H7 (cell line): ENCODE measurements around the gene GPR152. TPM values are rescaled to one million over a fixed set of nuclear protein-coding genes. Genes with fewer than 3 reads are reported as not detected.

Experiments
- DNase-seq: peaks from one replicate; pipeline ENCODE4 v3.0.0; 2012
- H3K27me3 ChIP-seq: 2 replicates; pipeline ENCODE4 v1.6.0; 2011; ENCODE audit warnings: mild to moderate bottlenecking, low read length; ENCODE audit not compliant: control insufficient read depth, insufficient read depth
- H3K36me3 ChIP-seq: replicated peaks from 2 replicates; pipeline ENCODE4 v1.5.1; 2011; ENCODE audit warnings: low read length; ENCODE audit not compliant: control insufficient read depth, insufficient read depth
- H3K4me3 ChIP-seq: 2 replicates; pipeline ENCODE4 v1.5.1; 2011; ENCODE audit warnings: low read depth, mild to moderate bottlenecking, control low read depth, low read length, moderate library complexity; ENCODE audit not compliant: insufficient read depth
- total RNA-seq: library from RNA; depleted of rRNA; stranded (reverse); fragments of >200 nt; shearing (Covaris generic); gene quantifications from 2 replicates; pipeline ENCODE4 v1.2.3, GENCODE V29; 2014

GPR152 gene
- total RNA-seq, 1 experiment from 2014 or later, result not detected

GRCh38 chr11:67441731-67442351, 10.7 kb downstream of the GPR152 start:
- no peak overlapping the region for H3K4me3 ChIP-seq
- no peaks in the 10 kb centered on the region for H3K27me3 ChIP-seq
- no peak for DNase-seq
- H3K36me3 ChIP-seq, result peaks cover 10% of the 10 kb centered on the region

- Histone ChIP-seq H3K4me3 (no peak overlapping the region), H3K36me3 (peaks cover 10% of the 10 kb centered on the region), H3K27me3 (no peaks in the 10 kb centered on the region)
- DNase-seq, result no peak
Observed at GRCh38 chr11:67441098-67441563, 11.4 kb downstream of the GPR152 start.

GRCh38 chr11:67440229-67441097, 12.1 kb downstream of the GPR152 start:
- no peak for DNase-seq
- peaks cover 11% of the 10 kb centered on the region for H3K36me3 ChIP-seq
- no peak overlapping the region for H3K4me3 ChIP-seq
- H3K27me3 ChIP-seq, result no peaks in the 10 kb centered on the region

GRCh38 chr11:67439321-67440228, 13.0 kb downstream of the GPR152 start:
- H3K4me3 ChIP-seq, result no peak overlapping the region
- H3K27me3 ChIP-seq, result no peaks in the 10 kb centered on the region
- peaks cover 11% of the 10 kb centered on the region for H3K36me3 ChIP-seq
- peak; percentile 84 for DNase-seq

- Histone ChIP-seq H3K36me3 (peaks cover 11% of the 10 kb centered on the region), H3K27me3 (no peaks in the 10 kb centered on the region), H3K4me3 (no peak overlapping the region)
- DNase-seq, result no peak
Observed at GRCh38 chr11:67438158-67438902, 14.2 kb downstream of the GPR152 start.

- Histone ChIP-seq H3K36me3 (peaks cover 11% of the 10 kb centered on the region), H3K27me3 (no peaks in the 10 kb centered on the region), H3K4me3 (no peak overlapping the region)
- DNase-seq, result no peak
Observed at GRCh38 chr11:67437809-67438157, 14.7 kb downstream of the GPR152 start.

GRCh38 chr11:67437082-67437808, 15.3 kb downstream of the GPR152 start, which contains the start of gene PTPRCAP:
TSS of gene PTPRCAP (minus strand) at chr11:67437682. CDS start at chr11:67437619, 63 bp downstream.
- peak; percentile 87 for DNase-seq
- Histone ChIP-seq H3K4me3 (no peak within 1 kb of the TSS), H3K27me3 (no peaks in the 10 kb centered on the region), H3K36me3 (peaks cover 14% of the 10 kb centered on the region)

- H3K27me3 ChIP-seq, result no peaks in the 10 kb centered on the region
- no peak overlapping the region for H3K4me3 ChIP-seq
- peak; percentile 94 for DNase-seq
- peaks cover 17% of the 10 kb centered on the region for H3K36me3 ChIP-seq
Observed at GRCh38 chr11:67436459-67437081, 16.0 kb downstream of the GPR152 start.

- DNase-seq, result no peak
- Histone ChIP-seq H3K27me3 (no peaks in the 10 kb centered on the region), H3K36me3 (peaks cover 13% of the 10 kb centered on the region), H3K4me3 (no peak overlapping the region)
Observed at GRCh38 chr11:67435727-67436458, 16.6 kb downstream of the GPR152 start.

GRCh38 chr11:67435031-67435726, 17.4 kb downstream of the GPR152 start:
- no peak for DNase-seq
- Histone ChIP-seq H3K36me3 (peaks cover 13% of the 10 kb centered on the region), H3K27me3 (no peaks in the 10 kb centered on the region), H3K4me3 (no peak overlapping the region)

GRCh38 chr11:67434395-67434881, 18.1 kb downstream of the GPR152 start:
- no peak for DNase-seq
- no peaks in the 10 kb centered on the region for H3K27me3 ChIP-seq
- H3K4me3 ChIP-seq, result no peak overlapping the region

More at GRCh38 chr11:67434395-67434881, 18.1 kb downstream of the GPR152 start:
- H3K36me3 ChIP-seq, result peaks cover 13% of the 10 kb centered on the region
